ENCODE results near the gene NALCN. TPM values are rescaled to one million over a fixed set of nuclear protein-coding genes. Genes with fewer than 3 reads are reported as not detected.
"Not testable (repeated sequence)": the region's sequence is repeated elsewhere in the genome, so short reads cannot be mapped to it uniquely, and the experiment has no call there.

Gene NALCN
- total RNA-seq, 4 donors from 2014 or later = 0.67 to 2.0 (median 1.5) TPM

DNA sequence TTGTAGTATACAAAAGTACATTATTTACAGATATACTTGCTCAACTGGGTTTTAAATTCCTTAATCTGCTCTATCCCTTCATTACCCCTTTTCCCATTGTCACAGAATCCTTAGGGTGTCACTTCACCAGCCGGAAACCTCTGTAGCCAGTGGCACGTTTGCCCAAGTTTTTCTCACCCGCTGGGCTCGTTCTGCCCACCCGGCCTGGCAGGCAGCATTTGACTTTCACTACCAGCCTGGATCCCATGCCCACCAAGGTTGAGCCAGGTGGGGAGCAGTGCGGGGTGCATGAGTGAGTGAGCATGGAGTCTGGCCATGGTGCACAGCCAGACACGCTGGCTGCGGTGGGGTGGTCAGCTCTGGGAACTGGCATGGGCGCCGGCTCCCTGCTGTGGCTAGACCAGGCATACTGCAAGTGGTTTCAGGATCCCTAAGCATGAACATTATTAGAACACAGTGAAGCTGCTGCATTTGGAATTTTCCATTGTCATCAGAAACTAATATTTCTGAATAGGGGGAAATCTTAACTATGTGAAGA, 98.3 kb downstream of the NALCN start:
- TF ChIP-seq, protein P1, sequence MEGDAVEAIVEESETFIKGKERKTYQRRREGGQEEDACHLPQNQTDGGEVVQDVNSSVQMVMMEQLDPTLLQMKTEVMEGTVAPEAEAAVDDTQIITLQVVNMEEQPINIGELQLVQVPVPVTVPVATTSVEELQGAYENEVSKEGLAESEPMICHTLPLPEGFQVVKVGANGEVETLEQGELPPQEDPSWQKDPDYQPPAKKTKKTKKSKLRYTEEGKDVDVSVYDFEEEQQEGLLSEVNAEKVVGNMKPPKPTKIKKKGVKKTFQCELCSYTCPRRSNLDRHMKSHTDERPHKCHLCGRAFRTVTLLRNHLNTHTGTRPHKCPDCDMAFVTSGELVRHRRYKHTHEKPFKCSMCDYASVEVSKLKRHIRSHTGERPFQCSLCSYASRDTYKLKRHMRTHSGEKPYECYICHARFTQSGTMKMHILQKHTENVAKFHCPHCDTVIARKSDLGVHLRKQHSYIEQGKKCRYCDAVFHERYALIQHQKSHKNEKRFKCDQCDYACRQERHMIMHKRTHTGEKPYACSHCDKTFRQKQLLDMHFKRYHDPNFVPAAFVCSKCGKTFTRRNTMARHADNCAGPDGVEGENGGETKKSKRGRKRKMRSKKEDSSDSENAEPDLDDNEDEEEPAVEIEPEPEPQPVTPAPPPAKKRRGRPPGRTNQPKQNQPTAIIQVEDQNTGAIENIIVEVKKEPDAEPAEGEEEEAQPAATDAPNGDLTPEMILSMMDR (IDR thresholded peaks at IDR 0.05) = no peak
- no peak for TF ChIP-seq POLR2A (IDR thresholded peaks at IDR 0.05)

DNA sequence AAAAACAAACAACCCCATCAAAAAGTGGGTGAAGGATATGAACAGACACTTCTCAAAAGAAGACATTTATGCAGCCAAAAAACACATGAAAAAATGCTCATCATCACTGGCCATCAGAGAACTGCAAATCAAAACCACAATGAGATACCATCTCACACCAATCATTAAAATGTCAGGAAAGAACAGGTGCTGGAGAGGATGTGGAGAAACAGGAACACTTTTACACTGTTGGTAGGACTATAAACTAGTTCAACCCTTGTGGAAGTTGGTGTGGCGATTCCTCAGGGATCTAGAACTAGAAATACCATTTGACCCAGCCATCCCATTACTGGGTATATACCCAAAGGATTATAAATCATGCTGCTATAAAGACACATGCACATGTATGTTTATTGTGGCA, 102.8 kb downstream of the NALCN start:
- intact Hi-C loops (cut with DNase I; ENCODE audit: low total_unique reads) = not testable (repeated sequence)

More for the DNA sequence above, 98.3 kb downstream of the NALCN start:
- DNase-seq (ENCODE audit: low spot score in 2 of 2) = no peak
- intact Hi-C loops (cut with DNase I; ENCODE audit: low total_unique reads) = no loop called here
- H3K4me3 ChIP-seq (ENCODE audit: low read depth, poor library complexity, severe bottlenecking) = no peak overlapping the region
- WGBS, 2 donors = 79 to 85% methylated on average over 9 to 10 of the region's 10 CpGs

DNA sequence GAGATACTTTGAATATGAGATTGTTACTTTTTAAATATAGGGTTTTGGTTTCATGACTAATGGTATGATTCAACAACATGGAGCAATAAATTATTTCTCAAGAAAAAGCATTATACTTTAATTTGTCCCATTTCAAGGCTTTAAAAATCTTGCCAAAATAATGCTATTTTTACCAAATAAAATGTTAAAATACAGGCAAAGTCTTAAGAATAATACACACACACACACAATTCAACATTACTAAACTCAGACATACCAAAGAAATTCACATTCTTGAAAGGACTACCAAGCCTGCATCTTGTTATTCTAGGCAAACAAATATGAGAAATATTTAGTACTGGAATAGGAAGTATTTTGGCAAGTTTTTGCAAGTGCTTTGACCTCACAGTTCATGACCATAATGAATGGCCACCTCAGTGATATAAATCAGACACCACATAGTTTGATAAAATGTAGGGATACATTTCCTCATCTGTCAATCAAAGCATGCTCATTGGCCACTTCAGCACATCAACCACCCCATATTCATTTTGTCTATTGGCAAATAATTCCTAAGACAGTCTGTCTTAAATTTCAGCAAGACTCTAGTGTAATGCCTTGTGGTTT, 107.2 kb downstream of the NALCN start:
- intact Hi-C loops (cut with DNase I; ENCODE audit: low total_unique reads) = no loop called here
- no peak for DNase-seq (ENCODE audit: low spot score in 2 of 2)
- TF ChIP-seq POLR2A (IDR thresholded peaks at IDR 0.05) = no peak
- TF ChIP-seq, protein P1 (IDR thresholded peaks at IDR 0.05) = no peak
- no peak overlapping the region for H3K4me3 ChIP-seq (ENCODE audit: low read depth, poor library complexity, severe bottlenecking)

More for the DNA sequence above, 102.8 kb downstream of the NALCN start:
- not testable (repeated sequence) for H3K4me3 ChIP-seq (ENCODE audit: low read depth, poor library complexity, severe bottlenecking); DNase-seq (ENCODE audit: low spot score in 2 of 2)
- 84 to 94% methylated on average over 1 of the region's 1 CpG for WGBS, 2 donors

DNA sequence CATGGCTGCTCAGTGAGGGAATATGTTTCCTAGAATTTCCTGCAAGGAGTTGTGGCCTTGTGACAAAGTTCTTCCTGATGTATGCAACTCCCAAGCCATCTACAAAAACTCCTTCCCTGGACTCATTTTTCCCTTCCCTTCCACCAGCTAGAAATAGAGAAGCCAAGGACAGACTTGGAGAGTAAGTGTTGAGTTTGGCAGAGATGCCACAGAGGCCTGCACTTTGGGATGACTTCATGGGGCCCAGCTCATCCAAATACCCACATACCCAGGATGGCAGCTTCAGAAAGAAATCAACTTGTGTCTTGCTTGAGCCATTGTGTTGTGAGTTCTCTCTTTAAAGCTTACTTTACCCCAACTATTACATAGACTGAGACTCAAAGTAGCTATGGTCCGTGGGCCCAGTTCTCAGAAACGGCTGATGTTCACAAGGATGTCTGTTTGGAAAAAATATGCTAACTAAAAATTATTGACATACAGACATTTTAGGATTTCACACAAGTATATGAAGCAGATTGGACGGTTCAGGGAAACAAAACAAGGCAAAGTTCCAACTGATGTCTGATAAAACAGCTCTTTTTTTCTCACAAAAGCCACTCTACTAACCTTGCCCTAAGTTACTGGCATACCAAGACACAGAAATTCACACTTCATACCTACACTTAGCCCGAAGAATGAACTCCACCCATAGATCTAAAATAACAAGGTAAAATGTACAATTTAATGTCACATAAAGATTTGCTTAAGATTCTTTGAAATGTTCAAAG, 107.9 kb downstream of the NALCN start:
- DNase-seq (ENCODE audit: low spot score in 2 of 2) = no peak
- TF ChIP-seq, protein P1 (IDR thresholded peaks at IDR 0.05) = no peak
- TF ChIP-seq POLR2A (IDR thresholded peaks at IDR 0.05) = no peak
- 63 to 66% methylated on average over 4 of the region's 4 CpGs for WGBS, 2 donors
- H3K4me3 ChIP-seq (ENCODE audit: low read depth, poor library complexity, severe bottlenecking) = no peak overlapping the region
- intact Hi-C loops (cut with DNase I; ENCODE audit: low total_unique reads) = no loop called here

DNA sequence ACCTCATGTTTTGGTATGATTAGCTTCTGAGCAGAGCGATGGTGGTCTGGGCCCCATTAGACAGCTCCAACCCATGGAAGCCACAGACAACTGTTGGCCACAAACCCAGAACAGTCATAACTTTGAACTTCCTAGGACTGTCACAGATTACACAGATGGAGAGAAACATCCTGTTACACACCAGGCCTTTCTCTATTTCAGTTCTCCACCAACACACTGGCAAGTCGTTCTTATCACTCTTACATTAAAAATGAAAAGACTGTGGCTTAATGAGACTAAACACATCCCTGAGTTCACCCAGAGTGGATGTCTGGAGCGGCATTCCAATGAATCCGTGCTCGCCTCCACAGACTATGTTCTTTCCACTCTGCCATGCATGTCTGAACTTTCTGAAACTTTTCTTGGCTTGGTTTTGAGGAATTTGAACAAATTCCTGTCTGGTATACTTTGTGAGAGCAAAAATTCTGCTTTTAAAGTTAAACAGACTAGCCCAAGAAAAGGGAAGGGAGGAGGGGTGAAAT, 109.1 kb downstream of the NALCN start:
- WGBS, 2 donors = 53 to 58% methylated on average over 5 of the region's 5 CpGs
- DNase-seq (ENCODE audit: low spot score in 2 of 2) = no peak
- intact Hi-C loops (cut with DNase I; ENCODE audit: low total_unique reads) = no loop called here
- no peak for TF ChIP-seq POLR2A (IDR thresholded peaks at IDR 0.05)
- TF ChIP-seq, protein P1 (IDR thresholded peaks at IDR 0.05) = no peak
- no peak overlapping the region for H3K4me3 ChIP-seq (ENCODE audit: low read depth, poor library complexity, severe bottlenecking)

DNA sequence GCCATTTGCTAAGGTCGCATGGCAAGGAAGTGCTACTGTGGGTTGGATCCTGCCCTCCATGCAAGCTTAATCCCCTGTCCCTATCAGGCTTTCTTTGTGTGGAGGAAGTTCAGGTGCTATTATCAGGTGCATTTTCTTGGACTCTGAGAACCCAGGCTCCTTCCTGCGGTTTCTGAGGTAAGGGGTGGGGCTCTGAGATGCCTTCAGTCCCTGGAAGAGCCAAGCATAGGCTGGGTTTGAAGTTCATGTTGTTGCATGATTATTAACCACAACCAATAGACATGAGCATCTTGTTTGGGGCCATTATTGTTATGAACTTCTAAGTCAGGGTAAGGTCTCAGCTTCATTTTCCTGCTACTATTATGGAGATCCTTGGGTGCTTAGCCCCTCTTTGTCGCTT, 109.5 kb downstream of the NALCN start:
- DNase-seq (ENCODE audit: low spot score in 2 of 2) = no peak
- H3K4me3 ChIP-seq (ENCODE audit: low read depth, poor library complexity, severe bottlenecking) = no peak overlapping the region
- no peak for TF ChIP-seq POLR2A (IDR thresholded peaks at IDR 0.05)
- TF ChIP-seq, protein P1 (IDR thresholded peaks at IDR 0.05) = no peak
- intact Hi-C loops (cut with DNase I; ENCODE audit: low total_unique reads) = no loop called here
- WGBS, 2 donors = 68 to 90% methylated on average over 3 of the region's 3 CpGs

Data from lower leg skin (tissue), 4 donors.